Smooth muscle cell (in vitro differentiated cells): ENCODE data around the gene NAALADL1. TPM values are rescaled to one million over a fixed set of nuclear protein-coding genes. Genes with fewer than 3 reads are reported as not detected.

Experiments used
- DNase-seq: peaks from one replicate; lab custom pipeline; 2025; ENCODE audit not compliant: unreplicated experiment; lab: John Stamatoyannopoulos, UW
- H2AFZ ChIP-seq: fragments of 200-600 bp; sonication (generic); 2 replicates; pipeline ENCODE4 v1.6.0; 2016; ENCODE audit warnings: antibody characterized with exemption, low read depth, mild to moderate bottlenecking
- H3F3A ChIP-seq: fragments of 200-600 bp; sonication (generic); 2 replicates; pipeline ENCODE4 v1.6.0; 2017; ENCODE audit warnings: antibody characterized with exemption, low read depth
- H3K27ac ChIP-seq: fragments of 200-600 bp; sonication (generic); 2 replicates; pipeline ENCODE4 v1.5.1; 2016; ENCODE audit warnings: low read depth, mild to moderate bottlenecking
- H3K27me3 ChIP-seq: fragments of 200-600 bp; sonication (generic); 2 replicates; pipeline ENCODE4 v1.6.1; 2016; ENCODE audit warnings: low read depth, mild to moderate bottlenecking
- H3K36me3 ChIP-seq: fragments of 200-600 bp; sonication (generic); 2 replicates; pipeline ENCODE4 v1.5.1; 2016; ENCODE audit warnings: low read depth
- H3K4me1 ChIP-seq: fragments of 200-600 bp; sonication (generic); 2 replicates; pipeline ENCODE4 v1.5.1; 2016; ENCODE audit warnings: low read depth
- H3K4me2 ChIP-seq: fragments of 200-600 bp; sonication (generic); 2 replicates; pipeline ENCODE4 v1.6.0; 2016; ENCODE audit warnings: mild to moderate bottlenecking
- H3K4me3 ChIP-seq: fragments of 200-600 bp; sonication (generic); 2 replicates; pipeline ENCODE4 v1.5.1; 2016; ENCODE audit warnings: mild to moderate bottlenecking
- H3K79me2 ChIP-seq: fragments of 200-600 bp; sonication (generic); 2 replicates; pipeline ENCODE4 v1.6.0; 2016; ENCODE audit warnings: low read depth, mild to moderate bottlenecking
- H3K9ac ChIP-seq: fragments of 200-600 bp; sonication (generic); 2 replicates; pipeline ENCODE4 v1.6.0; 2016; ENCODE audit warnings: low read depth
- H3K9me3 ChIP-seq: fragments of 200-600 bp; sonication (generic); replicated peaks from 2 replicates; pipeline ENCODE4 v1.5.1; 2016; ENCODE audit warnings: low read depth
- H4K20me1 ChIP-seq: fragments of 200-600 bp; sonication (generic); 2 replicates; pipeline ENCODE4 v1.6.0; 2016; ENCODE audit warnings: low read depth
- WGBS: methylation state at CpG from one replicate; pipeline ENCODE4 v1.1.7; 2016; ENCODE audit warnings: low lambda C conversion rate; 5-methylcytosine and 5-hydroxymethylcytosine counted together
- polyA plus RNA-seq: library from polyadenylated mRNA; unstranded; fragments of >200 nt; fragmentation: Nextera tagmentation; extraction: Ambion mirVana; gene quantifications from 2 replicates; pipeline ENCODE4 v1.2.1, GENCODE V29; 2016
- total RNA-seq: library from RNA; depleted of rRNA; stranded (reverse); fragments of >200 nt; gene quantifications from 2 replicates; pipeline ENCODE4 v1.2.3, GENCODE V29; 2014
- TF ChIP-seq, protein P1 (sequence below): fragments of 200-600 bp; sonication (generic); IDR thresholded peaks from 2 replicates; pipeline ENCODE4 v1.5.1; 2017; ENCODE audit warnings: borderline replicate concordance, mild to moderate bottlenecking, antibody characterized with exemption; ENCODE audit not compliant: insufficient read depth, poor library complexity, severe bottlenecking

Gene NAALADL1
- total and polyA plus RNA-seq, 2 experiments from 2014 or later: 1.0 to 7.0 TPM

DNA sequence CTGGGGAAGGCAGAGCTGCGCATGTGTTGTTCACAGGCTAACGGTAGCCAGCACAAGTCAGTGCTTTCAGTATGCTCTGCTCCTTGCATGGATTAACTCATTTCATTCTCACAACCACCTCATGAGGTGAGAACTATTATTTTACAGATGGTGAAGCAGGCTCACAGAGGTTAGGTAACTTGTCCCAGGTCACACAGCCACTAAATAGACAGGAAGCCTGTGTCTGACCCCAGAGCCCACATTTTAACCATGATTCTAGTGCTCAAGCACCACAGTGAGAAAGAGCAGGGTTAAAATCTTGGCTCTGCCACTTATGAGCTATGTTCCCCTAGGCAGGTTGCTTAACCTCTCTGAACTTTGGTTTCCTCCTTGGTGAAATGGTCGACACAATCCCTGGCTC is 37.4 kb downstream of the NAALADL1 start:
- Histone ChIP-seq H3F3A (no peaks in the 10 kb centered on the region), H4K20me1 (no peaks in the 10 kb centered on the region), H3K4me3 (no peak overlapping the region), H3K27me3 (no peaks in the 10 kb centered on the region), H3K79me2 (no peaks in the 10 kb centered on the region), H2AFZ (no peak overlapping the region), H3K27ac (no peak overlapping the region), H3K9me3 (no peaks in the 10 kb centered on the region), H3K4me2 (no peak overlapping the region), H3K9ac (no peak overlapping the region), H3K4me1 (no peaks in the 10 kb centered on the region), H3K36me3 (no peaks in the 10 kb centered on the region)
- DNase-seq: no peak
- 99% methylated on average over 3 of the region's 3 CpGs for WGBS
- TF ChIP-seq, protein P1, sequence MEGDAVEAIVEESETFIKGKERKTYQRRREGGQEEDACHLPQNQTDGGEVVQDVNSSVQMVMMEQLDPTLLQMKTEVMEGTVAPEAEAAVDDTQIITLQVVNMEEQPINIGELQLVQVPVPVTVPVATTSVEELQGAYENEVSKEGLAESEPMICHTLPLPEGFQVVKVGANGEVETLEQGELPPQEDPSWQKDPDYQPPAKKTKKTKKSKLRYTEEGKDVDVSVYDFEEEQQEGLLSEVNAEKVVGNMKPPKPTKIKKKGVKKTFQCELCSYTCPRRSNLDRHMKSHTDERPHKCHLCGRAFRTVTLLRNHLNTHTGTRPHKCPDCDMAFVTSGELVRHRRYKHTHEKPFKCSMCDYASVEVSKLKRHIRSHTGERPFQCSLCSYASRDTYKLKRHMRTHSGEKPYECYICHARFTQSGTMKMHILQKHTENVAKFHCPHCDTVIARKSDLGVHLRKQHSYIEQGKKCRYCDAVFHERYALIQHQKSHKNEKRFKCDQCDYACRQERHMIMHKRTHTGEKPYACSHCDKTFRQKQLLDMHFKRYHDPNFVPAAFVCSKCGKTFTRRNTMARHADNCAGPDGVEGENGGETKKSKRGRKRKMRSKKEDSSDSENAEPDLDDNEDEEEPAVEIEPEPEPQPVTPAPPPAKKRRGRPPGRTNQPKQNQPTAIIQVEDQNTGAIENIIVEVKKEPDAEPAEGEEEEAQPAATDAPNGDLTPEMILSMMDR: no peak

DNA sequence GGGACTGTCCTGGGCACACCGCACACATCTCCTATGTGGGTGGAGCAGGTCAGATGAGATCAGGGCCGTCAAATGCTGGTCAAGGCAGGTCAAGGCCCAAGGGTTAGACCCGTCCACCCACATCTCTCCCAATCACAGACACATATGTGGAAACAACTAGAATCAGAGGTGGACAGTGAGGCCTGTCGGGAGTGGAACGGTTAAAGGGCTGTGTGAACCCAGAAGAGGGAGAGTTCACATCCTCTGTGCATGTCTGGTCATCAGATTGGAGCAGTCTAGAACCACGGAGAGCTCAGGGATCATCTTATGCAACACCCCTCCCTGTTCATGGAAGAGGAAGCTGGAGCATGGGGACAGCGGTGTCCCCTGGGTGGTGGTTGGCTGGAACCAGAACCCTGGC is 38.5 kb downstream of the NAALADL1 start:
- no peak overlapping the region for H3K4me2 ChIP-seq
- H2AFZ ChIP-seq: no peak overlapping the region
- no peaks in the 10 kb centered on the region for H3K36me3 ChIP-seq
- H4K20me1 ChIP-seq: no peaks in the 10 kb centered on the region
- peaks cover 11% of the 10 kb centered on the region for H3K79me2 ChIP-seq
- no peak overlapping the region for H3K4me3 ChIP-seq
- TF ChIP-seq, protein P1: no peak
- H3K27ac ChIP-seq: no peak overlapping the region
- peaks cover 1% of the 10 kb centered on the region for H3F3A ChIP-seq
- peaks cover 3% of the 10 kb centered on the region for H3K4me1 ChIP-seq
- 96% methylated on average over 7 of the region's 7 CpGs for WGBS
- H3K9ac ChIP-seq: no peak overlapping the region
- no peak for DNase-seq
- H3K9me3 ChIP-seq: no peaks in the 10 kb centered on the region
- H3K27me3 ChIP-seq: no peaks in the 10 kb centered on the region

DNA sequence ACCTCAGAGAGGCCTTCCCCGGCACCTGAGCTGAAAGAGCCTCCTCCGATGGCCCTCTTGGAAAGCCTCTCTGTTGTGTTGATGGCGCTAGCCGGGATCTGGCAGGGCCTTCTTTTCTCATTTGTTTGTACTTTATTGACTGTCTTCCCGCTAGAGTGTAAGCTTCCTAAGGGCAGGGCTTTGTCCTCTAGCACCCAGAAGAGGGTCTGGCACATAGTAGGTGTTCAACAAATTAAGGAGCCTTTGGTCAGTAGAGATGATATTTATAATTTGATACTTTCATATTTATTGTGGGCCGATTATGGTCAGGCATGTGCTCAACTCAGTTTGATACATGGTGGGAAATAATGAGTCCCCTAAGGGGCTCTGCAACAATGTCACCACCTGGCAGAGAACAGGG is 40.4 kb downstream of the NAALADL1 start:
- DNase-seq: no peak
- whole genome bisulfite sequencing: 98% methylated on average over 6 of the region's 6 CpGs
- TF ChIP-seq, protein P1: no peak

GRCh38 chr11:65016705-65017104 is 41.6 kb downstream of the NAALADL1 start:
- 94% methylated on average over 4 of the region's 4 CpGs for WGBS
- TF ChIP-seq, protein P1: no peak
- H3F3A ChIP-seq: peaks cover 6% of the 10 kb centered on the region
- H2AFZ ChIP-seq: no peak overlapping the region
- H3K9me3 ChIP-seq: no peaks in the 10 kb centered on the region
- no peak overlapping the region for H3K9ac ChIP-seq
- peaks cover 10% of the 10 kb centered on the region for H3K4me1 ChIP-seq
- H3K36me3 ChIP-seq: no peaks in the 10 kb centered on the region
- no peaks in the 10 kb centered on the region for H4K20me1 ChIP-seq
- H3K27ac ChIP-seq: no peak overlapping the region
- no peak overlapping the region for H3K4me2 ChIP-seq
- no peaks in the 10 kb centered on the region for H3K27me3 ChIP-seq
- H3K79me2 ChIP-seq: peaks cover 11% of the 10 kb centered on the region
- H3K4me3 ChIP-seq: no peak overlapping the region
- no peak for DNase-seq

More for the DNA sequence above, 40.4 kb downstream of the NAALADL1 start:
- H3K79me2 ChIP-seq: peaks cover 11% of the 10 kb centered on the region
- no peak overlapping the region for H3K4me2 ChIP-seq
- no peak overlapping the region for H3K9ac ChIP-seq
- H4K20me1 ChIP-seq: no peaks in the 10 kb centered on the region
- no peak overlapping the region for H3K4me3 ChIP-seq
- no peak overlapping the region for H3K27ac ChIP-seq
- H2AFZ ChIP-seq: no peak overlapping the region
- H3K4me1 ChIP-seq: peaks cover 9% of the 10 kb centered on the region
- H3K36me3 ChIP-seq: no peaks in the 10 kb centered on the region
- H3K9me3 ChIP-seq: no peaks in the 10 kb centered on the region
- H3K27me3 ChIP-seq: no peaks in the 10 kb centered on the region
- H3F3A ChIP-seq: peaks cover 6% of the 10 kb centered on the region
